Measurements from ENCODE around the gene CCDC177. TPM values are rescaled to one million over a fixed set of nuclear protein-coding genes. Genes with fewer than 3 reads are reported as not detected.

Gene CCDC177
- total RNA-seq, 1 experiment from 2014 or later, result 0.09 TPM

DNA sequence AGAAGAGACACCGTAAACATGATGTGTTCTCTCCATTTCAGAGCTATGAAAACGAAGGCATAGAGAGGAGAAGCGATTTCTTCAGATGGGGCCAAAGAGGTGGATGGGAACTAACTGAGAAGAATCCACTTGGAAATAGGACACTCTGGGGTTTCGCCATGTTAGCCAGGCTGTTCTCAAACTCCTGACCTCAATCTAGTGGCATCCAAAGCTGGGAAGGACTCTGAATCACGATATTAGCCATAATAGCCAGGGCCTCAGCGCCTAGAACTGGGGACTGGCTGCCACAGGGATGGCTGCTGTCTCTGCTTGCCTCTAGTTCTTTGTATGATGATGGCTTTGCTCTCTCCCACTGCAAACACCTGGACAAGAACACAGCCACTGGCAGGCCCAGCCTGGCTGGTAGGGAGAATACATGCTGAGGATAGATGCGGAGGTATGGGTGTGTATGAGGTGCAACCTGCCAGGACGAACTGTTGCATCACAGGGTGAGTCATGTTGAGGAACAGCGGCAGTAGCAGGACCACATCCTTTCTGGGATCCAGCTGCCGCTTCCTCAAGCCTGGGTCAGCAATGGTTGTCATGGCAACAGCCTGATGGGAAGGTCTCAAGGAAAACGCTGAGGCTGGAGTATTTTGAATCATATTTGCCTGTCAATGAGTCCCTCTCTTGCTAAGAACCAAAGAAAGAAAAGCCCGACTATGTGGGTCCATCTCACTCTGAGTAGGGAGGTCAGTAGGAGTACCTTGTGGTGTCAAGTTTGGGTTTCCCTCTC is 31.1 kb downstream of the CCDC177 start:
- no TSS peak for BruUV-seq (replicated peaks)
- POLR2A ChIA-PET (ENCODE audit: low non-redundant PET), result interaction anchor here (0.5 kb wide), 1 partner anchor 246 kb away, joined by 5 read pairs; no protein-coding TSS in a partner anchor
- peaks cover 10% of the 10 kb centered on the region for H3K27me3 ChIP-seq (replicated peaks; ENCODE audit: insufficient read depth, low read depth, low read length, poor library complexity)

DNA sequence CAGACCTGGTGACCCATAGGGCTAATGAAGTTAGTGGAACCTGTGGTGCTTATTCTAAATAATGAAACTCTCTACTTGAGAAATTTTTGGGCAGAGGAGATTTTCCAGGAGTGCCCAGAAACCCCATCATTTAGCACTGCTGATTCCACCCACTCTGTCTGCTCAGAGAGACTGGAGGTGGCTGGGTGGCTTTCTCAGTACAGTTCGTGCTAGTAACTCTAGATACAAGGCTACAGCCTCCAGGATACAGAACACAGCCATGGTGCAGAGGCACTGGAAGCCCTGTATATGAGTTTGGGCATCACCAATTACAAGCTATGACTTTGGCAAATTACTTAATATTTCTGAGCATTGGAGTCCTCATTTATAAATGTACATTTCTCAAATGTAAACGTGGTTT is 32.4 kb downstream of the CCDC177 start:
- Histone ChIP-seq H3K27ac (ENCODE audit: low read depth, low read length, poor library complexity, severe bottlenecking) (no peak overlapping the region), H3K4me3 (ENCODE audit: low read depth, low read length, poor library complexity, severe bottlenecking) (no peak overlapping the region), H3K4me1 (ENCODE audit: insufficient read depth, low read length, poor library complexity, severe bottlenecking) (no peaks in the 10 kb centered on the region), H3K9me3 (ENCODE audit: low read depth, low read length, poor library complexity, severe bottlenecking) (no peaks in the 10 kb centered on the region), H3K36me3 (ENCODE audit: insufficient read depth, low read length, poor library complexity, severe bottlenecking) (no peaks in the 10 kb centered on the region), H3K27me3 (replicated peaks; ENCODE audit: insufficient read depth, low read depth, low read length, poor library complexity) (peaks cover 8% of the 10 kb centered on the region)
- ChIA-PET CTCF (no interaction called here), POLR2A (ENCODE audit: low non-redundant PET) (no interaction called here)
- no TSS peak for BruUV-seq (replicated peaks)
- TF ChIP-seq EZH2 (IDR thresholded peaks at IDR 0.05; ENCODE audit: borderline replicate concordance, low read depth, low read length, poor library complexity, severe bottlenecking) (no peak), CTCF (conservative IDR thresholded peaks at IDR 0.05; ENCODE audit: low read depth, low read length) (no peak)
- no peak for DNase-seq (ENCODE audit: low spot score)
- intact Hi-C loops (cut with micrococcal nuclease; ENCODE audit: unreplicated experiment), result no loop called here

More for the DNA sequence above, 31.1 kb downstream of the CCDC177 start:
- H3K4me1 ChIP-seq (ENCODE audit: insufficient read depth, low read length, poor library complexity, severe bottlenecking), result peaks cover 4% of the 10 kb centered on the region
- TF ChIP-seq CTCF (conservative IDR thresholded peaks at IDR 0.05; ENCODE audit: low read depth, low read length), result no peak
- TF ChIP-seq EZH2 (IDR thresholded peaks at IDR 0.05; ENCODE audit: borderline replicate concordance, low read depth, low read length, poor library complexity, severe bottlenecking), result no peak
- CTCF ChIA-PET, result interaction anchor here (0.6 kb wide), 1 partner anchor 184 kb away, joined by 3 read pairs; no protein-coding TSS in a partner anchor
- intact Hi-C loops (cut with micrococcal nuclease; ENCODE audit: unreplicated experiment), result no loop called here
- no peak overlapping the region for H3K4me3 ChIP-seq (ENCODE audit: low read depth, low read length, poor library complexity, severe bottlenecking)
- no peaks in the 10 kb centered on the region for H3K36me3 ChIP-seq (ENCODE audit: insufficient read depth, low read length, poor library complexity, severe bottlenecking)
- no peak for DNase-seq (ENCODE audit: low spot score)
- no peaks in the 10 kb centered on the region for H3K9me3 ChIP-seq (ENCODE audit: low read depth, low read length, poor library complexity, severe bottlenecking)
- H3K27ac ChIP-seq (ENCODE audit: low read depth, low read length, poor library complexity, severe bottlenecking), result no peak overlapping the region

- no peak overlapping the region for H3K4me3 ChIP-seq (ENCODE audit: low read depth, low read length, poor library complexity, severe bottlenecking)
- no peak for DNase-seq (ENCODE audit: low spot score)
- ChIA-PET CTCF (interaction anchor here (0.6 kb wide), 2 partner anchors 34 to 1652 kb away, joined by 11 to 14 read pairs; no protein-coding TSS in a partner anchor), POLR2A (ENCODE audit: low non-redundant PET) (no interaction called here)
- intact Hi-C loops (cut with micrococcal nuclease; ENCODE audit: unreplicated experiment), result no loop called here
- no peaks in the 10 kb centered on the region for H3K36me3 ChIP-seq (ENCODE audit: insufficient read depth, low read length, poor library complexity, severe bottlenecking)
- peaks cover 8% of the 10 kb centered on the region for H3K27me3 ChIP-seq (replicated peaks; ENCODE audit: insufficient read depth, low read depth, low read length, poor library complexity)
- no peaks in the 10 kb centered on the region for H3K9me3 ChIP-seq (ENCODE audit: low read depth, low read length, poor library complexity, severe bottlenecking)
- TF ChIP-seq CTCF (conservative IDR thresholded peaks at IDR 0.05; ENCODE audit: low read depth, low read length) (no peak), EZH2 (IDR thresholded peaks at IDR 0.05; ENCODE audit: borderline replicate concordance, low read depth, low read length, poor library complexity, severe bottlenecking) (no peak)
- no peak overlapping the region for H3K27ac ChIP-seq (ENCODE audit: low read depth, low read length, poor library complexity, severe bottlenecking)
- H3K4me1 ChIP-seq (ENCODE audit: insufficient read depth, low read length, poor library complexity, severe bottlenecking), result no peaks in the 10 kb centered on the region
- no TSS peak for BruUV-seq (replicated peaks)
Observed at GRCh38 chr14:69540654-69541335, 33.9 kb downstream of the CCDC177 start.
